ENCODE measurements around the gene FGF2. TPM values are rescaled to one million over a fixed set of nuclear protein-coding genes. Genes with fewer than 3 reads are reported as not detected.
"Not testable (repeated sequence)": the region's sequence is repeated elsewhere in the genome, so short reads cannot be mapped to it uniquely, and the experiment has no call there.

Gene FGF2
- total RNA-seq, 1 experiment from 2014 or later = 48.5 TPM

DNA sequence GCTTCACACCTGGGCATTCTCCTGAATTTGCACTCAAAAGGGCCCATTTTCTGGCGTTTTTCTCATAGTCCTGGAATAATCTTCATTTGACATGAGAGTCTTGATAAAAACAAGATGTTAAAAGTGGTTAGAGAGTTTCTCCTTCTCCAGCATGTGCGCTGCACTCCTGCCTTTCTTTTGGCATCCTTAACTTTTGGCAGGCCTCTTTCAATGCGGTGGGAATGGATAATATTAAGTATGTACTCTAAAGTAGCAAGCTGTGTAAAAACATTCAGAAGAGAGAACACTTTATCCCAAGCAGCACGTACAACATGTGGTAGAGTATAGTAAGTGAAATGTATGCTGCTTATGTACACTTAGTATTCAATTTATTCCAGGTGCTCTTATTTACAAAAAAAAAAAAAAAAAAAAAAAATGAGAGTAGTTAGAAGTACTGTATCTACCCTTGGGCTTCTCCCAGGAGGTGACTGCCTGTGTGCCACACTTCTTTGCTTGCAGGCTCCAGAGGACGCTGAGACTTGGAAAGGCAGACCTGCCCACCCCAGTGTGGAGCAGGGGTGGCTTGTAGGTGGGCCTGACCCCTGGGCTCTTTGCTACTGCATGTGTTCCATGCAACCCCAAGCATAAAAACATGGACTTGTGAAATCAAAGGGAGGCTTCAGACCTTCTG lies 3.9 kb downstream of the FGF2 start:
- no peak for DNase-seq
- 0 out of 2 replicates have a peak, but pooled peaks cover 3% of the 10 kb centered on the region for H3K9me3 ChIP-seq
- H3K27me3 ChIP-seq = no peaks in the 10 kb centered on the region
- H3K4me3 ChIP-seq = peak overlapping the region; percentile 78
- peaks cover 73% of the 10 kb centered on the region for H3K36me3 ChIP-seq

GRCh38 chr4:122831515-122832196 lies 5.0 kb downstream of the FGF2 start:
- H3K36me3 ChIP-seq = peaks cover 83% of the 10 kb centered on the region
- peak overlapping the region; percentile 11; the same call in 1 of the 2 replicates for H3K4me3 ChIP-seq
- DNase-seq = no peak

DNA sequence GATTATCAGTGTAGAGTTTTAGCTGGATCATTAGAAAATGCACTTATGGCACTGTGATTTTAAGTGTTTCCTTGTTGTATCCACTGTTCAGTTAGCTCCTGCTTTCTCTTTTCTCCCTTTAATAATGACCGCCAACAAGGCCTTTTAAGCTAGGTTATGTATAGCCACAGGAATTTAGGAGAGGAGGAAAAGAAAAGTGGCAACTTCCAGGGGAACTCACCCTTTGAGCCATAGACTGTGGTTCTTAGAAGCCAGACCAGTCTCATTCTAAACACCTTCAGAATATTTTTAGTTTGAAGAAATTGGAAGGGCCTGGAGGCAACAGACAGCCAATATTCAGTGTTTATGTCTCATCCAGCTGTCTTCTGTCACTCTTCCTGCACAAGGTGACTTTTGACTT lies 6.1 kb downstream of the FGF2 start:
- H3K4me3 ChIP-seq = no peak overlapping the region
- 0 out of 2 replicates have a peak, but pooled peaks cover 3% of the 10 kb centered on the region for H3K9me3 ChIP-seq
- H3K27me3 ChIP-seq = no peaks in the 10 kb centered on the region
- no peak for DNase-seq
- peaks cover 86% of the 10 kb centered on the region for H3K36me3 ChIP-seq

More at GRCh38 chr4:122831515-122832196, 5.0 kb downstream of the FGF2 start:
- Histone ChIP-seq H3K9me3 (0 out of 2 replicates have a peak, but pooled peaks cover 3% of the 10 kb centered on the region), H3K27me3 (no peaks in the 10 kb centered on the region)

- H3K4me3 ChIP-seq = no peak overlapping the region
- DNase-seq = no peak
- no peaks in the 10 kb centered on the region for H3K27me3 ChIP-seq
- 0 out of 2 replicates have a peak, but pooled peaks cover 3% of the 10 kb centered on the region for H3K9me3 ChIP-seq
- peaks cover 83% of the 10 kb centered on the region for H3K36me3 ChIP-seq
Observed at GRCh38 chr4:122833999-122834398, 7.4 kb downstream of the FGF2 start.

DNA sequence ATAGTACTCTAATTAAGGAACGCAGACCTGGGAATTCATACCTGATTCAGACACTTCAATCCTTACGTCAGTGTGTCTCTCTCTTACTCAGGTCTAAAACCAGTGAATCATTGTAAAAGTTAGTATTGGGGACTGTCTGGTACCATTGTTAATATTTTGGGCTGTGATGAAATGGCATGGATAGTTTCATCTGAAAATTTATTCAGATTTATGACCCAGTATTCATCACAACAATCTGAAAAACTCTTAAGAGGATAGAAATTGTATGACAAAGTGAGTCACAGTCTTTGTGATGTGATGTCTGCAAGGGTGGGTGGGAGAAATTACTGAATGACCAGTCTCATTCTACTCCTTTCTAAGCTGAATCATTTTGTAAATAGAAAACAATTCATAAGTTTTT lies 10.3 kb downstream of the FGF2 start:
- H3K9me3 ChIP-seq = 0 out of 2 replicates have a peak, but pooled peaks cover 3% of the 10 kb centered on the region
- H3K27me3 ChIP-seq = no peaks in the 10 kb centered on the region
- no peak for DNase-seq
- no peak overlapping the region for H3K4me3 ChIP-seq
- H3K36me3 ChIP-seq = peaks cover 88% of the 10 kb centered on the region

DNA sequence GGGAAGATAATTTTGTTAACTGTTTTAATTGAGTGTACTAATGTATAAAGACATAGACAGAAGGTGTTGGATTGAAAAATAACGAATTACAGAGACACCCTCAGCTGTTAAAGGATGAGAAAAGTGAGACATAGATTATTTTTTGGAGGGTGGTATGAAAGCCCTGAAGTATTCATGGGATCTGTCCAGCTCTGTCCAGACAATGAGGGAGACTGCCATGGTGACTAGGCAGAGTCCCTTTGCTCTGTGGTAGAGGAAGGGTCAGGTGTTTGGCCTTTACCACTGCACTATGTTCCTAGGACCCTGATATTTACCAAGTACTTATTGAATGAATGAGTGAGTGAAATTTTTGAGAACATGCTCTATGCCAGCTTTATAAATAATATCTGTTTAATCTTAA lies 11.4 kb downstream of the FGF2 start:
- Histone ChIP-seq H3K36me3 (peaks cover 88% of the 10 kb centered on the region), H3K27me3 (no peaks in the 10 kb centered on the region), H3K4me3 (no peak overlapping the region), H3K9me3 (0 out of 2 replicates have a peak, but pooled peaks cover 3% of the 10 kb centered on the region)
- no peak for DNase-seq

GRCh38 chr4:122842392-122842791 lies 15.8 kb downstream of the FGF2 start:
- H3K4me3 ChIP-seq = no peak overlapping the region
- H3K27me3 ChIP-seq = no peaks in the 10 kb centered on the region
- no peak for DNase-seq
- no peaks in the 10 kb centered on the region for H3K9me3 ChIP-seq
- H3K36me3 ChIP-seq = peaks cover 85% of the 10 kb centered on the region

- H3K36me3 ChIP-seq = peaks cover 90% of the 10 kb centered on the region
- no peaks in the 10 kb centered on the region for H3K9me3 ChIP-seq
- DNase-seq = peak; percentile 45
- H3K27me3 ChIP-seq = no peaks in the 10 kb centered on the region
- no peak overlapping the region for H3K4me3 ChIP-seq
Observed at GRCh38 chr4:122842984-122843531, 16.4 kb downstream of the FGF2 start.

GRCh38 chr4:122844391-122844790 lies 17.8 kb downstream of the FGF2 start:
- peaks cover 90% of the 10 kb centered on the region for H3K36me3 ChIP-seq
- H3K27me3 ChIP-seq, DNase-seq, H3K4me3 ChIP-seq, H3K9me3 ChIP-seq: not testable (repeated sequence)

GRCh38 chr4:122845066-122845465 lies 18.4 kb downstream of the FGF2 start:
- Histone ChIP-seq H3K36me3 (peaks cover 87% of the 10 kb centered on the region), H3K9me3 (no peaks in the 10 kb centered on the region), H3K4me3 (no peak overlapping the region), H3K27me3 (no peaks in the 10 kb centered on the region)
- no peak for DNase-seq

GRCh38 chr4:122845760-122846159 lies 19.1 kb downstream of the FGF2 start:
- Histone ChIP-seq H3K9me3 (no peaks in the 10 kb centered on the region), H3K4me3 (no peak overlapping the region), H3K27me3 (no peaks in the 10 kb centered on the region), H3K36me3 (peaks cover 83% of the 10 kb centered on the region)
- DNase-seq = no peak

- DNase-seq = no peak
- H3K36me3 ChIP-seq = peaks cover 82% of the 10 kb centered on the region
- H3K4me3 ChIP-seq = no peak overlapping the region
- no peaks in the 10 kb centered on the region for H3K9me3 ChIP-seq
- no peaks in the 10 kb centered on the region for H3K27me3 ChIP-seq
Observed at GRCh38 chr4:122847931-122848330, 21.3 kb downstream of the FGF2 start.

DNA sequence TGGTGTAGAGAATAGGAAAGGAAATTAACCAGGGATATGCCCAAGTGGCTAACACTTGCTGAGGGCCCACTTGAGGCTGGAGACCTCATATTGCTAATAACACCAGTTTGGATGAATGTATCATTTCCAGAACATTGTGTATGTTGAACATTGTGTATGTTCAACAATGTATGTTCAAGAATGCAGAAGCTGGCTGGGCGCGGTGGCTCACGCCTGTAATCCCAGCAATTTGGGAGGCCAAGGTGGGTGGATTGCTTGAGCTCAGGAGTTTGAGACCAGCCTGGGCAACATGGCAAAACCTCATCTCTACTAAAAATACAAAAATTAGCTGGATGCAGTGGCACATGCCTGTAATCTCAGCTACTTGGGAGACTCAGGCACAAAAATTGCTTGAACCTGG lies 23.2 kb downstream of the FGF2 start:
- H3K9me3 ChIP-seq, H3K27me3 ChIP-seq, DNase-seq, H3K4me3 ChIP-seq: not testable (repeated sequence)
- peaks cover 74% of the 10 kb centered on the region for H3K36me3 ChIP-seq

DNA sequence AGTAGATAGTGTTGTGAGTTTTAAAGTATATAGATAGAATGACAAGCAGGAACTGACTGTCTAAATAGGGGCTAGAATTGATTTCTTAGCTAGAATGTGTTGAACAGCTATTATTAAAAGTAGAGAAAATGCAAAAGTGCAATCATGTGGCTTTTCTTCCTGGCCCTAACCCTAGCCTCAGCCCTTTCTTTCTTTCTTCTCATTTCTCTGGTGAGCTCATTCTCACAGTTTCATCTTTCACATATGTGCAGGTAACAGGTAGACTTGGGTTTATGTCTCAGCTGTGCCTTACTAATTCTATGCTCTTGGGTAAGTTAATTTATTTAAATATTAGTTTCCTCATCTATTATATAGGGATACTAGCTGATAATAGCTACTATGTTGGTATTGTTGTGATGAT lies 24.9 kb downstream of the FGF2 start:
- Histone ChIP-seq H3K9me3 (no peaks in the 10 kb centered on the region), H3K36me3 (peaks cover 62% of the 10 kb centered on the region), H3K27me3 (no peaks in the 10 kb centered on the region), H3K4me3 (no peak overlapping the region)
- no peak for DNase-seq

DNA sequence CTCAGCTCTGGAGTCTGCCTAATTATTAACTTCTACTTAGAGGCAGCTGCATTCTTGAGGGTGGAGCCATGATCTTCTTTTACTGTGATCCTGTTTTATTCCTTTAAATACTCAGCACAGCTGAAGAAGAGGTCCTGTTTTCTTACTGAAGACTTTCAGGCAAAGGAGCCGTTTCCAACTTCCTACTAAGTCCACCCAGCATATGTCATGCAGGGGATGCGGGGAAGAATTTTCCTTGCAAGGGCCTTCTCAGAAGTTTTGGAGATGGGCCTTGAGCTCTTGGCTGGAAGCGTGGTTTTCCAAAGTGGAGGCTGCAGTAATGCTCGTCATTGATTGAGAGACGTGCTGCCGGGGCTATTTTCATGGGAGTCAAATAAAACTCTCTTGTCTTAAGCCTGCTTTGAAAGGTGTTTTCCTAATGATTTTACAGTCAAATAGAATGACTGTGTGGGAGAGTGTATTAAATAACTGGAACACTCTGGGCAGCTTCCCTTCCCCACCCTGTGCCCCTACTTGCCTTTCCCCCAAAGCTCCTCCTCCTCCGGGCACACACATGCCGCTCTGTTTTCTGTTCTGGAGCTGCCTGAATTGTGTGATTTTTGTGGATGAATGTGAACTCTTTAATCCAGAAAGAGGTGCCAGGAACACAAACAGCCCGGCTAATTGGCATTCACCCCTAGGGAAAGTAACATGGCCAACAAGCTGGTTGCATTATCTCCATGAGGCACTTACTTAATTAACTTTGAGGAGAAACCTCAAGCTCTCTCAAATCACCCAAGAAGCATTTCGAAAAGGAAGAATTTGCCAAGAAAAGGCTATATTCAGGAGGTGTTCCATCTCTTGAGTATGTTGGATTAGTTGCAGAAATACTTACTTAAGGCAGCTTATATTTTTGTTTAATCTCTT lies 28.1 kb downstream of the FGF2 start:
- Histone ChIP-seq H3K9me3 (no peaks in the 10 kb centered on the region), H3K27me3 (no peaks in the 10 kb centered on the region), H3K36me3 (peaks cover 42% of the 10 kb centered on the region), H3K4me3 (no peak overlapping the region; the same call in 1 of the 2 replicates)
- peak; percentile 44 for DNase-seq

DNA sequence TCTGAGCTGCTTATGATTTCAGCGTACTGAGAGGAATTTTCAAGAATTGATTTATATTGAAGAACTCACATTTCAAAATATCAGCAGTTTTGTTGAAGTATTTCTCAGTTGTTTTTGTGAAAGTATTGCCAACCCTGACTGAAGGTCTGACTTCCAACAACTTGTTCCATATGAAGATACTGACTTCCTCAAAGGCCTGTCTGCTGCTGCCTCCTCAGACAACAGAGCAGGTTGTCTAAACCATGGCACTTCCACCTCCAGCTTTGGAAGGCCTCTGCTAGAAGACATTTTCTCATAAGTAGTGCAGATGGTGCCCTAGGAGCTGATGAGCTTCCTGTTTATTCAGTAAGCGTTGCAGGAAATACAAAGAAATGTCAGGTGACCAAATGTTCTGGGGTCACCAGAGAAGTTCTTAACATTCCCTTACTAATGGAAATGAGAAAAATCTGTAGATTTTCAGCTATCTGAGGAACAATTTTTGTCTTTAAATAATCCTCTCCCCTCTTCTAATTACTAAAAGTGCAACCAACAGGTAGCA lies 28.8 kb downstream of the FGF2 start:
- Histone ChIP-seq H3K4me3 (no peak overlapping the region), H3K9me3 (no peaks in the 10 kb centered on the region), H3K27me3 (no peaks in the 10 kb centered on the region), H3K36me3 (peaks cover 44% of the 10 kb centered on the region)
- DNase-seq = no peak

Measured in MG63 (cell line).